ENCODE measurements around the gene POC1B.
"Not testable (repeated sequence)": the region's sequence is repeated elsewhere in the genome, so short reads cannot be mapped to it uniquely, and the experiment has no call there.

GRCh38 chr12:89459279-89459678 lies 66.6 kb downstream of the POC1B start:
- TF ChIP-seq CTCF (conservative IDR thresholded peaks at IDR 0.05), result peak; percentile 42
- not testable (repeated sequence) for TF ChIP-seq EZH2 (IDR thresholded peaks at IDR 0.05; ENCODE audit: low read depth)
